NK-92 (cell line): ENCODE data around the gene TRPC4AP.

Source experiments
- DNase-seq: peaks from one replicate; lab custom pipeline; 2025; ENCODE audit not compliant: unreplicated experiment; lab: John Stamatoyannopoulos, UW

TRPC4AP gene

DNA sequence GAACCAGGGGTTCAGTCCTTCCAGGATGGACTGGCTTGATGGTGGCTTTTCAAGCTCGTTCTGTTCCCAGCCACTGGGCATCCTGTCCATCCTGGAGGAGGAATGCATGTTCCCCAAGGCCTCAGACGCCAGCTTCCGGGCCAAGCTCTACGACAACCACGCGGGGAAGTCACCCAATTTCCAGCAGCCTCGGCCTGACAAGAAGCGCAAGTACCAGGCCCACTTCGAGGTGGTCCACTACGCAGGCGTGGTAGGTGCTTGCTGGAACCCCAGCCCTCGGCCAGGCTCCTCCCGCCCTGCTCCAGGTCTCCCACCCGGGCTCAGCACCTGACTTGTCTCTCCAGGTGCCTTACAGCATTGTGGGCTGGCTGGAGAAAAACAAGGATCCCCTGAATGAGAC, 102.9 kb downstream of the TRPC4AP start:
- no peak for DNase-seq

DNA sequence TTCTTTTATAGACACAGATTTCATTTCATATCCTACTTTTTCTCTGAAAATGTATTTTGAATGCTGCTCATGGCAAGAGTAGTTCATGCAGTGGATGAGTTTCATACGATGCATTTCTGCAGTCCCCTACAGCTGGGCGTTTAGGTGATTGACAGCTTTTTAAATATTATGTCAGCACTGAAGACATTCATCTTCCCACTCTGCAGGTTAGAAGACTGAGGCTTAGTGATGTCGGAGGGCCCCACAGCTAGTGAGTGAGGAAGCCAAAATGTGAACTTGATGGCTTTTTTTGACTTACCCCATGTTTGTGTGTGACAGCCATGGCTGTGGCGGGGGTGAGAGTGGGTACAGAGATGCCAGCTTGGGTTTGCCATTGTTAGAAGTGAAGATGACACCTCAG, 103.5 kb downstream of the TRPC4AP start:
- no peak for DNase-seq

DNA sequence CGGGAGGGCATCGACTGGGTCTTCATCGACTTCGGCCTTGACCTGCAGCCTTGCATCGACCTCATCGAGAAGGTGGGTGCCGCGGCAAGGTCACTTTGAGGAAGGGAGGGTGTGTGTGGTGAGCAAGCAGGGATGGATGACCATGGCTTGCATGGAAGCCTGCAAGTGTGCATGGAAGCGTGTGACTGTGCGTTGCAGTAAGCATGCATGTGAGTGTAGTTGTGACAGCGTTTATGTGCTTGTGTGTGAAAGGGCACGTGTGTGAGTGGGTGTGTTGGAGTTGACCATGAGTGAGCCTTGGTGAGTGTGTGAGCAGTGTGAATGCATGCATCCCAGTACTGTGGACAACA, 104.4 kb downstream of the TRPC4AP start:
- DNase-seq = no peak

DNA sequence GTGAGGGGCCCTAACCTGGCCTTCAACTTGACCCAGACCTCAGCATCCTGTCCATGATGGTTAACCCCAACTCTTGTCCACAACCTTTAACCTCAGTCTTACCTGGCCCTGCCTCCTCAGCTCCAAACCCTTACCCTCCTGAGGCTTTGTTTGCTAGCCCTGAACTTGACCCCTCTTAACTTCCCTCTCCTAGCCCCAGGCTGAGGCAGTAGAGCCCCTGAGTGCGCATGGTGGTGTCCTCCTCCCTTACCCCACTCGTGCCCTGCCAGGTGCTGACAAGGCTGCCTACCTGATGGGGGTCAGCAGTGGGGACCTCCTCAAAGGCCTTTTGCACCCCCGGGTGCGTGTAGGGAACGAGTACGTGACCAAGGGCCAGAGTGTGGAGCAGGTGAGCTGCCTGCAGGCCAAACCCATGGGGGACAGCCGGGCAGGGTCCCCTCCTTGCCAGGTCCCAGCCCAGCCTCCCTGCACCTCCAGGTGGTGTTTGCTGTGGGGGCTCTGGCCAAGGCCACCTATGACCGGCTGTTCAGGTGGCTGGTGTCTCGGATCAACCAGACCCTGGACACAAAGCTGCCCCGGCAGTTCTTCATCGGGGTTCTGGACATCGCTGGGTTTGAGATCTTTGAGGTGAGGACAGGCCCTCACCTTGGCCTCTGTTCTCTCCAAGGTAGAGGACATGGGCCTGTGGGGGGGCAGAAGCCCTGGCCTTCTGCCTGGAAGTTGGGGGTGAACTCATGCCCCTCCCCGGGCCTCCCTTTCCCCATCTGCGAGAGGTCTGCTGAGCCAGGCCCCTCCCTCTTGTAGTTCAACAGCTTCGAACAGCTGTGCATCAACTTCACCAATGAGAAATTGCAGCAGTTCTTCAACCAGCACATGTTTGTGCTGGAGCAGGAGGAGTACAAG, 105.1 kb downstream of the TRPC4AP start:
- DNase-seq = no peak

DNA sequence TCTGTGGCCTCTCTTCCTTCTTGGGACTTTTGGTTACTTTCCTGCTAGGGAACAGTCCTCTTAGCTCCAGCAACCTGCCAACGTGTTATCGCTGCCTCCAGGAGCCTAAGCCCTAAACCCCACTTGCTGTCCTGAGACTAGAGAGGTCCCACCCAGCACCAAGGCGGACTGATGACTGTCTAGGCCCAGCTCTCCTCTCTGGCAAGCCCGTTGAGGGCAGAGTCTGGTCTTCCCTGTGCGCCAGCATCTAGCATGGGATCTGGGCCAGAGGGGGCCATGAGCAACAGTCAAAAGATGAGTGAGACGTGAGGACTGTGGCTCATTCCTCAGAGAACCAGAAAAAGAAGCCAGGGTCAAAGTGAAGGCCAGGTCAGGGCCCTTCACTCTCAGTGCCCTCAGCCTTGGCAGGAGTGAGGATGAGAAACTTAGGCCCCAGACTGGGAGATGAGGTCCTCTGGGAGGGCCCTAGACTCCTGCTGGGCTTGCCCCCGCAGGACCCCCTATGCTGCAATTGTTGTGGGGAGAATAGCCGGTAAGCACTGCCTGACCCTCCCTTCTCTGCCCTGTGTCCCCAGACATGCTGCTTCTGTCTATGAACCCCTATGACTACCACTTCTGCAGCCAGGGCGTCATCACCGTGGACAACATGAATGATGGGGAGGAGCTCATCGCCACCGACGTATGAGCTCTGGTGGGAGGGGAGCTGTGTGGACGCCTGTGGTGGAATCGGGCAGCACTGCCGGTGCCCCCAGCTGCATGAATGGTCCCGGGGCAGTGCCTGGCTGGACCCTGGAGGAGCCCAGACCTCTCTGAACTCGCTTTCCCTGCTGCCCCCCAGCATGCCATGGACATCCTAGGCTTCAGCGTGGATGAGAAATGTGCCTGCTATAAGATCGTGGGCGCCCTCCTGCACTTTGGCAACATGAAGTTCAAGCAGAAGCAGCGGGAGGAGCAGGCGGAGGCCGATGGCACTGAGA, 106.0 kb downstream of the TRPC4AP start:
- DNase-seq = no peak

GRCh38 chr20:34985461-34986310, 106.9 kb downstream of the TRPC4AP start:
- no peak for DNase-seq

- no peak for DNase-seq
These were observed 107.8 kb downstream of the TRPC4AP start for GRCh38 chr20:34984756-34985261.

DNA sequence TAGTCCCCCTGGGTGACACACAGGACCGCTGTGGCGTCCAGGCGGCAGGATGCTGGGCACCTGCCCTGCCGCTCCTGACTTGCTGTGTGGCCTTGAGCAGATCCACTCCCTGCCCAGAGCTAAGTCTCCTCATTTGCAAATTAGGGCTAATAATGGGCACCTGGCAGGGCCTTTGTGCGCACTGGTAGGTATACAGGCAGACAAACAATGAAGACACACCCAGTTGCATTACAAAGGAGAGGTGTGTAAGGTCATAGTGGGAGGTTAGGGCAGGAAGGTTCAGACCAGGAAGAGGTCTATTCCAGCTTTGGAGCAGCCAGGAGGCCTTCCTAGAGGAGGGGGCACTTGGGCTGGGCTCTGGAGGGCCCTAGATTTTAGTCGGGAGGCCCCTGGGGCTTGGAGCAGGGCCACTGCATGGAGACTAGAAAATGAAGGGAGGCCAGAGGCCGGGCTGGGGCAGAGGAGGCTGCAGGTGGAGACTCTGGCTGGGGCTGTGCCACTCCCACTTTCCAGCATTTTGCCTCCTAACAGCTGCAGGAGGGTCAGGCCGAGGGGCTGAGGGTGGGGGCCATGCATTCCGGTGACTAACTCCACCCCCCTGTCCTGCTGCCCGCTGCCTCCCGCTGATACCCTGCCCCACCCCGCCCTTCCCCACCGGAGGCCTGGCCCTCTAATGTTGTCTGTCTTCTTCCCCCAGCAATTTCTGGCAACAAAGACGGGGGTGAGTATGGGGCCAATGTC, 108.4 kb downstream of the TRPC4AP start:
- no peak for DNase-seq

DNA sequence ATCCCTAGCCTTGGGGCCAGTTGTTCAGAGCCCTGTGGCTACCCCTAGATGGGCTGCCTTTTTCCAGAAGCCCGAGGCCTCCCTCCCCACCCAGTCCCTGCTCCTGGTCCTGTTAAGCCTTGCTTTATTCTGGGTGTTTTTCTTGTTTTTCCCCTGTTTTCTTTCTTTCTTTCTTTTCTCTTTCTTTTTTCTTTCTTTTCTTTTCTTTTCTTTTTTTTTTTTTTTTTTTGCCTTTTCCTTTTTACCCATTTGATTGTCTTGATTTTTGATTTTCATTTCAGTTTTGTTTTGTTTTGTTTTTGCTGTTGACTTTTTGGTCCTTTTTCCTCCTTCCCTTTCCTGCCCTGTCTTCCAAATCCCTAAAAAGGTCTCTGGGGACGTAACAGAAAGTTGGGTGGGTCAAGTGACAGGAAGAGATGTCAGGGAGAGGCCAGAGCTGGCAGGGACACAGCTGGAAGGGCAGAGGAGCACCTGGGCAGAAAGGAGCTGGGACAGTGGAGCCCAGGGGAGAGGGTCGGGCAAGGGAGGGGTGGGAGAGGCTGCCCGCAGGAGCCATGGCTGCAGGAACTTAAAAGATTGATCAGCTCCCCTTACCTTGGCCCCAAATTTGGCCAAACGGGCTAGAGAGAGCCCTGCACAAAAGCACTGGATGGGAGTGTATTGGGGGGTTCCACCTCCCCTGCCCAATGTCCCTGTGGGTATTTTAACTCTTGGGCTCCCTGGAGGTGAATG, 109.4 kb downstream of the TRPC4AP start:
- no peak for DNase-seq

- DNase-seq = no peak
These were observed 110.1 kb downstream of the TRPC4AP start for GRCh38 chr20:34982270-34983088.

DNA sequence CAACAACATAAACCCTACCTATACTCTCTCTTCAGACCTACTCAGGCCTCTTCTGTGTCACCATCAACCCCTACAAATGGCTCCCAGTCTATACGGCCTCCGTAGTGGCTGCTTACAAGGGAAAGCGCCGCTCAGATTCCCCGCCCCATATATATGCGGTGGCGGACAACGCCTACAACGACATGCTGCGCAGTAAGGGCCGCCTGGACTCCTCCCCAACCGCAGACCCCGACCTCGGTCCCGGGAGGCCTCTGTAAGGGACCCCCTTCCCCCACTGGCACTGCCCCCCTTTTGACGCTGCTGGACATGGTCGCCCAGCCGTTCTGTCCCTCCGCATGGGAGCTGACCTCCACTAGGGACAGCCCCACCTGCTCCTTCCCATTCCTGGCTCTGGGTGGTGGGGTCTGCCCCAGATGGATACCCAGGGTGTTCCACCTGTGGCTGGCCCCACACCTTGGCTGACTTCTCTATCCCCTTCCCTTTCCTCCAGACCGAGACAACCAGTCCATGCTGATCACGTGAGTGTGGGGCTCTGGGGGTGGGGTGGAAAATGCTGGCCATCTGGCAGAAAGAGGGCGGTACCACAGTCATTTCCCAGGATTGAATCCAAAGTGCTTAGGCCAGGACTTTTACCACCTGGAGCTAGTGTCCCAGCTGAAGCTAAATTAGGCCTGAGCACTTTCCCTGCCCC, 111.9 kb downstream of the TRPC4AP start:
- no peak for DNase-seq

DNA sequence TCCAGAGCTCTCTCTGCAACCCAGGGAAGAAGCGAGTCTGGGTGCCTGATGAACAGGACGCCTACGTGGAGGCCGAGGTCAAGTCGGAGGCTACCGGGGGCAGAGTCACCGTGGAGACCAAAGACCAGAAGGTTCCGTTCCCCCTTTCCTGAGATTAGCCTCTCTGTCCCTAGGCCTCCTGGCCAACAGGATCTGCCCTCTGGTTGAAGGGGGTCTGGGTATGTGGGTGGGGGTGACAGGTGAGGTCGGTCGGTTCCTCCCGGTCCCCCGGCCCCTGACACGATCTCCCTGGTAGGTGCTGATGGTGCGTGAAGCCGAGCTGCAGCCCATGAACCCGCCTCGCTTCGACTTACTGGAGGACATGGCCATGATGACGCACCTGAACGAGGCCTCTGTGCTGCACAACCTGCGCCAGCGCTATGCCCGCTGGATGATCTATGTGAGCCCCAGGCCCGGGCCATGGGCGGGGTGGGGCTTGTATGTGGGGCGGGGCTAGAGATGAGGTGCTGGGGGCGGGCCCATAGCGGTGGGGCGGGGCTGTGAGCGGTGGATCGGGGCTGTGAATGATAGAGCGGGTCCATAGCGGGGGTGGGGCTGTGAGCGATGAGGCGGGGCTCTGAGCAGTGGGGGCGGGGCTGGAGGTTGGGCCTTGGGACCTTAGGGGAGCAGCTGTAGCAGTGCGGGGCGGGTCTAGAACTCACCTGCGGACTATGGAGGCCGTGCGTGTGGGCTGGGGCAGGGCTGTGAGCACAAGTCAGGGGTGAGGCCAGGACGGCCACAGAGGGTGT, 113.0 kb downstream of the TRPC4AP start:
- no peak for DNase-seq

- DNase-seq = no peak
These were observed 114.4 kb downstream of the TRPC4AP start for GRCh38 chr20:34978092-34978744.

DNA sequence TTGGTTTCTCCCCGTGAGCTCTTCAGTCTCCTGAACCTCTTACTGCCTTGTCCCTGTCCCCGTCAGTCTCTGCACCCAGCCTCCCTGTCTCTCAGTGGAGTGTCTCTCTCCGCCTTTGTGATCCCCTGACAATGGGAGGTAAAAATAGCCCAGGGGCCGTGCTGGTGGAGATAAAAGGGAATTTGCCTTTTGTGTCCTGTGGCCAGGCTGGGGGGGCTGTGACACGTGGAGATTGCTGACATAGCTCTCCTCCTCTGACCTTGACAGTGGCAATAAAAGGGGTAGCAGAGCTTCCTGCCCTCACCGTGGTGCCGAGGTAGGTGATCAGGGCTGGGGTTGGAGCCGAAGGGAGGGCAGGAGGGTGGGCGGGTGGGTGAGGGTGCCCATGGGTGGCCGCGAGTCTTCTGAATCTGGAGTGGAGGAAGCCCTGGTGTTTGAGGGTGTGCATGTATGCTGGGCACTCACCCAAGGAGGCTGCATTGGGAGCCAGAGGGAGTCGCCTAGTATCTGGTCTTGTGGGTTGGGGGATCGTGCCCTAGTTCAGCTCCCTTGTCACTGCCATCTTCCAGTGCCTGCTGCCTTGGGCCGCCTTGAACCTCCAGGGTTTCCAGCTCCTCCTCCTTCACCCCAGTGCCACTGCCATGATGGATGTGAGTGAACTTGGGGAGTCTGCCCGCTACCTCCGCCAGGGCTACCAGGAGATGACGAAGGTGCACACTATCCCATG, 115.1 kb downstream of the TRPC4AP start:
- no peak for DNase-seq

DNA sequence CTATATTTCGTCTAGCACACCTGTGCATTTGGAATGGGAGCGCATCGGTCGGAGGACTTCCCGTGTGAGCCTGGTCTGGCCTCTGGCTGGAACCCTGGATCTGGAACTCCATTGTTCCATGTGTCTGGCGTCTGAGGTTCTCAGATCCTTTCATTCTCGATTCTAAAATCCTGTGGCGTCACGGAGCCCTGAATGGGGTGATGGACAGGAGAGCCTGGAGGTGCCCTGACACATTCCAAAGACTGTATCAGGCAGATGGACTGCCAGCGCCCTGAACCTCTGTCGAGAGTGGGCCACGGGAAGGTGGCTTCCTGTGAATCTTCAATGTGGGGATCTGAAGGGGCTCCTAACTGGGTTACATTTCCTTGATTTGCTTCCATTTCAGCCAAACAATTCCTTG, 116.3 kb downstream of the TRPC4AP start:
- no peak for DNase-seq

DNA sequence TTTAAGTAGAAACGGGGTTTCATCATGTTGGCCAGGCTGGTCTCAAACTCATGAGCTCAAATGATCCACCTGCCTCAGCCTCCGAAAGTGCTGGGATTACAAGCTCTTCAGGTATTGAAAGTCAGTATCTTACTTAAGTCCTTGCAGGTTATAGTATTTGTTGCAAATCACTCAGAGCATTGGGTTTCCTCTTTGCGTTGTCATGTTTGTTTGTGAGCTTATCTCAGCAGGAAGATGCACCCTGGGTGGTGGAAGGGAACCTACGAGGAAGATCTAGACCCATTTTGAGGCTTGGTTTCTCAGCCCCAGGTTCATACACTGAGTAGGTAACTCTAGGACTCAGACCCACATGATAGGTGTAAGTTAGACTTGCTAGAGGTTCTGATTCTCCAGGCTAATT, 118.4 kb downstream of the TRPC4AP start:
- DNase-seq = no peak
